GM23338 (cell line): ENCODE measurements around the gene SCML1. TPM values are rescaled to one million over a fixed set of nuclear protein-coding genes. Genes with fewer than 3 reads are reported as not detected.

Experiments
- ATAC-seq: fragments of 200-7000 bp; cut with Tn5 transposase; 3 replicates; pipeline ENCODE4 v1.9.1; 2020
- DNase-seq: peaks from one replicate; pipeline ENCODE4 v3.0.0-alpha.2; 2015; ENCODE audit warnings: low spot score
- H2AFZ ChIP-seq: fragments of 200-600 bp; sonication (generic); 2 replicates; pipeline ENCODE4 v1.8.0; 2016; ENCODE audit warnings: antibody characterized with exemption, mild to moderate bottlenecking, moderate library complexity
- H3F3A ChIP-seq: fragments of 200-600 bp; sonication (generic); replicated peaks from 2 replicates; pipeline ENCODE4 v1.8.0; 2017; ENCODE audit warnings: antibody characterized with exemption, mixed run types, low read depth
- H3K27ac ChIP-seq: fragments of 200-600 bp; sonication (generic); 2 replicates; pipeline ENCODE4 v1.6.1; 2016; ENCODE audit warnings: low read depth
- H3K27me3 ChIP-seq: fragments of 200-600 bp; sonication (generic); 2 replicates; pipeline ENCODE4 v1.8.0; 2016; ENCODE audit warnings: mild to moderate bottlenecking, mixed run types, moderate library complexity; ENCODE audit not compliant: insufficient read depth
- H3K36me3 ChIP-seq: fragments of 200-600 bp; sonication (generic); 2 replicates; pipeline ENCODE4 v1.8.0; 2016; ENCODE audit warnings: mild to moderate bottlenecking; ENCODE audit not compliant: insufficient read depth
- H3K4me1 ChIP-seq: fragments of 200-600 bp; sonication (generic); 2 replicates; pipeline ENCODE4 v1.8.0; 2016; ENCODE audit warnings: mild to moderate bottlenecking, moderate library complexity; ENCODE audit not compliant: insufficient read depth
- H3K4me2 ChIP-seq: fragments of 200-600 bp; sonication (generic); 2 replicates; pipeline ENCODE4 v1.7.1; 2017; ENCODE audit warnings: mixed run types
- H3K4me3 ChIP-seq: fragments of 200-600 bp; sonication (generic); 2 replicates; pipeline ENCODE4 v1.6.1; 2016; ENCODE audit warnings: mixed run types
- H3K79me2 ChIP-seq: fragments of 200-600 bp; sonication (generic); replicated peaks from 2 replicates; pipeline ENCODE4 v1.8.0; 2017; ENCODE audit warnings: mild to moderate bottlenecking; ENCODE audit not compliant: insufficient read depth
- H3K9me2 ChIP-seq: fragments of 200-600 bp; sonication (generic); 2 replicates; pipeline ENCODE4 v1.8.0; 2017; ENCODE audit not compliant: insufficient read depth
- H4K20me1 ChIP-seq: fragments of 200-600 bp; sonication (generic); replicated peaks from 2 replicates; pipeline ENCODE4 v1.8.0; 2017; ENCODE audit warnings: mild to moderate bottlenecking; ENCODE audit not compliant: insufficient read depth
- H3K27ac Mint-ChIP-seq: 2 replicates; pipeline ENCODE4 v1.8.0; 2020; ENCODE audit warnings: inconsistent platforms, mild to moderate bottlenecking, moderate library complexity, mixed read lengths
- H3K27me3 Mint-ChIP-seq: 3 replicates; pipeline ENCODE4 v1.8.0; 2022; ENCODE audit warnings: low read depth, mild to moderate bottlenecking, moderate library complexity, mixed read lengths, inconsistent platforms; ENCODE audit not compliant: insufficient read depth, poor library complexity
- H3K36me3 Mint-ChIP-seq: 3 replicates; pipeline ENCODE4 v1.8.0; 2021; ENCODE audit warnings: low read depth, mild to moderate bottlenecking, inconsistent platforms, moderate library complexity, mixed read lengths
- H3K4me1 Mint-ChIP-seq: 3 replicates; pipeline ENCODE4 v1.8.0; 2020; ENCODE audit warnings: mild to moderate bottlenecking, inconsistent platforms, mixed read lengths
- H3K4me3 Mint-ChIP-seq: 3 replicates; pipeline ENCODE4 v1.8.0; 2021; ENCODE audit warnings: moderate library complexity, mild to moderate bottlenecking, inconsistent platforms, mixed read lengths
- H3K9me3 Mint-ChIP-seq: 3 replicates; pipeline ENCODE4 v1.8.0; 2020; ENCODE audit warnings: moderate library complexity, mild to moderate bottlenecking, inconsistent platforms, mixed read lengths
- CREB1 ChIP-seq: fragments of 250-450 bp; sonication (Bioruptor Pico); IDR thresholded peaks from 2 replicates; pipeline ENCODE4 v1.5.0; 2020; ENCODE audit warnings: low read depth, mild to moderate bottlenecking, moderate library complexity
- EZH2 ChIP-seq: fragments of 200-600 bp; sonication (generic); IDR thresholded peaks from one replicate; pipeline ENCODE4 v1.8.0; 2017; ENCODE audit warnings: antibody characterized with exemption, mild to moderate bottlenecking, low read depth; ENCODE audit not compliant: unreplicated experiment
- EZH2phosphoT487 ChIP-seq: fragments of 200-600 bp; sonication (generic); IDR thresholded peaks from one replicate; pipeline ENCODE4 v1.8.1; 2018; ENCODE audit warnings: antibody characterized with exemption; ENCODE audit not compliant: unreplicated experiment
- JUNB ChIP-seq: IDR thresholded peaks from one replicate; pipeline ENCODE4 v1.6.1; 2016; ENCODE audit warnings: antibody characterized with exemption; ENCODE audit not compliant: unreplicated experiment
- NANOG ChIP-seq: IDR thresholded peaks from 2 replicates; pipeline ENCODE4 v1.6.1; 2016; ENCODE audit warnings: antibody characterized with exemption, borderline replicate concordance
- POLR2AphosphoS5 ChIP-seq: IDR thresholded peaks from 2 replicates; pipeline ENCODE4 v1.6.1; 2016; ENCODE audit warnings: antibody characterized with exemption, low read depth
- STAT1 ChIP-seq: IDR thresholded peaks from one replicate; pipeline ENCODE4 v1.6.1; 2016; ENCODE audit warnings: antibody characterized with exemption; ENCODE audit not compliant: unreplicated experiment
- ZNF114 ChIP-seq: fragments of 250-450 bp; sonication (Bioruptor Pico); IDR thresholded peaks from 2 replicates; pipeline ENCODE4 v1.5.0; 2020; ENCODE audit warnings: mild to moderate bottlenecking, moderate library complexity
- ZNF331 ChIP-seq: fragments of 250-450 bp; sonication (Bioruptor Pico); IDR thresholded peaks from 2 replicates; pipeline ENCODE4 v1.5.0; 2020; ENCODE audit warnings: low read depth, mild to moderate bottlenecking, moderate library complexity
- polyA plus RNA-seq: library from polyadenylated mRNA; unstranded; fragments of >200 nt; fragmentation: Nextera tagmentation; extraction: Ambion mirVana; gene quantifications from 2 replicates; pipeline ENCODE4 v1.2.1, GENCODE V29; 2016
- total RNA-seq: library from RNA; depleted of rRNA; stranded (reverse); fragments of >200 nt; shearing (Covaris generic); gene quantifications from 2 replicates; pipeline ENCODE4 v1.2.3, GENCODE V29; 2014
- TF ChIP-seq, protein P1 (sequence below): IDR thresholded peaks from one replicate; pipeline ENCODE4 v1.6.1; 2018; ENCODE audit warnings: antibody characterized with exemption; ENCODE audit not compliant: unreplicated experiment
- TF ChIP-seq, protein P2 (sequence below), 2 experiments: fragments of 200-600 bp in 1 of 2; sonication (generic) in 1 of 2; conservative IDR thresholded peaks; 2 replicates each; pipeline versions ENCODE4 v1.5.1 to v1.6.1; 2016 to 2017; ENCODE audit warnings: antibody characterized with exemption in 2 of 2, low read depth in 2 of 2, mild to moderate bottlenecking in 2 of 2, moderate library complexity in 1 of 2
- TF ChIP-seq, protein P3 (sequence below): IDR thresholded peaks from 2 replicates; pipeline ENCODE4 v1.6.1; 2016; ENCODE audit warnings: antibody characterized with exemption
- TF ChIP-seq, protein P4 (sequence below): fragments of 250-450 bp; sonication (Bioruptor Pico); IDR thresholded peaks from 2 replicates; pipeline ENCODE4 v1.5.0; 2020; ENCODE audit warnings: mild to moderate bottlenecking, moderate library complexity

Gene SCML1
- total and polyA plus RNA-seq, 2 experiments from 2014 or later = 5.4 to 6.4 TPM

DNA sequence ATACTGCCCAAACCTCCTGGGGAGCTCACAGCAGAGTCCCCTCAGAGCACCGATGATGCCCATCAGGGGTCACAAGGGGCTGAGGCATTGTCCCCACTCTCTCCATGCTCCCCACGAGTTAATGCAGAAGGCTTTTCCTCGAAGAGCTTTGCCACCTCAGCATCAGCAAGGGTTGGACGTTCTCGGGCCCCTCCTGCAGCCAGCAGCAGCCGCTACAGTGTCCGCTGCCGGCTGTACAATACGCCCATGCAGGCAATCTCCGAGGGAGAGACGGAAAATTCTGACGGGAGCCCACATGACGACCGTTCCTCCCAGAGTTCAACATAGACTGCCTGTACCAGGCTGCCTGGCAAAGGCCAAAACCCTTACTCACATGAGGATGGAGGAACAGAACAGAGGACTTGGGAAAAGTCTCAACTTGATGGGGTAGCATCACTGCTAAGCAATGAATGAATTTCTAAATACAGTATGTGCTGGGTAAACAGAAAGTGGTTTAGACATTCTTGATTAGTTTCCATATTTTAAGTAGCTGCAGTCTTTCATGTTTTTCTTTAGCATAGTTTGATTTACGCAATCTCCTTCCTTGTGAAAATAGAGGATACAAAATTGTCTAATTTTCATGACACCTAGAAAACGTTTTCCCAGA is 5.0 kb upstream of the SCML1 start:
- Mint-ChIP-seq H3K4me1 (peaks cover 6% of the 10 kb centered on the region; the same call in 2 of the 3 replicates), H3K9me3 (no peaks in the 10 kb centered on the region), H3K27ac (no peak overlapping the region), H3K4me3 (no peak overlapping the region), H3K36me3 (peaks cover 9% of the 10 kb centered on the region), H3K27me3 (no peaks in the 10 kb centered on the region)
- DNase-seq (no peak), ATAC-seq (no peak)
- no peaks in the 10 kb centered on the region for H3K27me3 ChIP-seq
- no peaks in the 10 kb centered on the region for H3K9me2 ChIP-seq
- no peak overlapping the region for H3K27ac ChIP-seq
- no peak for TF ChIP-seq ZNF331 (CRISPR knock-in tag)
- TF ChIP-seq EZH2phosphoT487 = no peak
- TF ChIP-seq, protein P1, sequence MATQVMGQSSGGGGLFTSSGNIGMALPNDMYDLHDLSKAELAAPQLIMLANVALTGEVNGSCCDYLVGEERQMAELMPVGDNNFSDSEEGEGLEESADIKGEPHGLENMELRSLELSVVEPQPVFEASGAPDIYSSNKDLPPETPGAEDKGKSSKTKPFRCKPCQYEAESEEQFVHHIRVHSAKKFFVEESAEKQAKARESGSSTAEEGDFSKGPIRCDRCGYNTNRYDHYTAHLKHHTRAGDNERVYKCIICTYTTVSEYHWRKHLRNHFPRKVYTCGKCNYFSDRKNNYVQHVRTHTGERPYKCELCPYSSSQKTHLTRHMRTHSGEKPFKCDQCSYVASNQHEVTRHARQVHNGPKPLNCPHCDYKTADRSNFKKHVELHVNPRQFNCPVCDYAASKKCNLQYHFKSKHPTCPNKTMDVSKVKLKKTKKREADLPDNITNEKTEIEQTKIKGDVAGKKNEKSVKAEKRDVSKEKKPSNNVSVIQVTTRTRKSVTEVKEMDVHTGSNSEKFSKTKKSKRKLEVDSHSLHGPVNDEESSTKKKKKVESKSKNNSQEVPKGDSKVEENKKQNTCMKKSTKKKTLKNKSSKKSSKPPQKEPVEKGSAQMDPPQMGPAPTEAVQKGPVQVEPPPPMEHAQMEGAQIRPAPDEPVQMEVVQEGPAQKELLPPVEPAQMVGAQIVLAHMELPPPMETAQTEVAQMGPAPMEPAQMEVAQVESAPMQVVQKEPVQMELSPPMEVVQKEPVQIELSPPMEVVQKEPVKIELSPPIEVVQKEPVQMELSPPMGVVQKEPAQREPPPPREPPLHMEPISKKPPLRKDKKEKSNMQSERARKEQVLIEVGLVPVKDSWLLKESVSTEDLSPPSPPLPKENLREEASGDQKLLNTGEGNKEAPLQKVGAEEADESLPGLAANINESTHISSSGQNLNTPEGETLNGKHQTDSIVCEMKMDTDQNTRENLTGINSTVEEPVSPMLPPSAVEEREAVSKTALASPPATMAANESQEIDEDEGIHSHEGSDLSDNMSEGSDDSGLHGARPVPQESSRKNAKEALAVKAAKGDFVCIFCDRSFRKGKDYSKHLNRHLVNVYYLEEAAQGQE = no peak
- TF ChIP-seq, protein P2, sequence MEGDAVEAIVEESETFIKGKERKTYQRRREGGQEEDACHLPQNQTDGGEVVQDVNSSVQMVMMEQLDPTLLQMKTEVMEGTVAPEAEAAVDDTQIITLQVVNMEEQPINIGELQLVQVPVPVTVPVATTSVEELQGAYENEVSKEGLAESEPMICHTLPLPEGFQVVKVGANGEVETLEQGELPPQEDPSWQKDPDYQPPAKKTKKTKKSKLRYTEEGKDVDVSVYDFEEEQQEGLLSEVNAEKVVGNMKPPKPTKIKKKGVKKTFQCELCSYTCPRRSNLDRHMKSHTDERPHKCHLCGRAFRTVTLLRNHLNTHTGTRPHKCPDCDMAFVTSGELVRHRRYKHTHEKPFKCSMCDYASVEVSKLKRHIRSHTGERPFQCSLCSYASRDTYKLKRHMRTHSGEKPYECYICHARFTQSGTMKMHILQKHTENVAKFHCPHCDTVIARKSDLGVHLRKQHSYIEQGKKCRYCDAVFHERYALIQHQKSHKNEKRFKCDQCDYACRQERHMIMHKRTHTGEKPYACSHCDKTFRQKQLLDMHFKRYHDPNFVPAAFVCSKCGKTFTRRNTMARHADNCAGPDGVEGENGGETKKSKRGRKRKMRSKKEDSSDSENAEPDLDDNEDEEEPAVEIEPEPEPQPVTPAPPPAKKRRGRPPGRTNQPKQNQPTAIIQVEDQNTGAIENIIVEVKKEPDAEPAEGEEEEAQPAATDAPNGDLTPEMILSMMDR (conservative IDR thresholded peaks at IDR 0.05; ENCODE audit: low read depth in 2 of 2) = no peak
- TF ChIP-seq ZNF114 (CRISPR knock-in tag) = no peak
- TF ChIP-seq NANOG = no peak
- TF ChIP-seq, protein P3, sequence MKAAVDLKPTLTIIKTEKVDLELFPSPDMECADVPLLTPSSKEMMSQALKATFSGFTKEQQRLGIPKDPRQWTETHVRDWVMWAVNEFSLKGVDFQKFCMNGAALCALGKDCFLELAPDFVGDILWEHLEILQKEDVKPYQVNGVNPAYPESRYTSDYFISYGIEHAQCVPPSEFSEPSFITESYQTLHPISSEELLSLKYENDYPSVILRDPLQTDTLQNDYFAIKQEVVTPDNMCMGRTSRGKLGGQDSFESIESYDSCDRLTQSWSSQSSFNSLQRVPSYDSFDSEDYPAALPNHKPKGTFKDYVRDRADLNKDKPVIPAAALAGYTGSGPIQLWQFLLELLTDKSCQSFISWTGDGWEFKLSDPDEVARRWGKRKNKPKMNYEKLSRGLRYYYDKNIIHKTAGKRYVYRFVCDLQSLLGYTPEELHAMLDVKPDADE = no peak
- no peak for TF ChIP-seq EZH2
- TF ChIP-seq JUNB = no peak
- TF ChIP-seq CREB1 (CRISPR knock-in tag) = no peak
- no peak for TF ChIP-seq STAT1
- TF ChIP-seq, protein P4, sequence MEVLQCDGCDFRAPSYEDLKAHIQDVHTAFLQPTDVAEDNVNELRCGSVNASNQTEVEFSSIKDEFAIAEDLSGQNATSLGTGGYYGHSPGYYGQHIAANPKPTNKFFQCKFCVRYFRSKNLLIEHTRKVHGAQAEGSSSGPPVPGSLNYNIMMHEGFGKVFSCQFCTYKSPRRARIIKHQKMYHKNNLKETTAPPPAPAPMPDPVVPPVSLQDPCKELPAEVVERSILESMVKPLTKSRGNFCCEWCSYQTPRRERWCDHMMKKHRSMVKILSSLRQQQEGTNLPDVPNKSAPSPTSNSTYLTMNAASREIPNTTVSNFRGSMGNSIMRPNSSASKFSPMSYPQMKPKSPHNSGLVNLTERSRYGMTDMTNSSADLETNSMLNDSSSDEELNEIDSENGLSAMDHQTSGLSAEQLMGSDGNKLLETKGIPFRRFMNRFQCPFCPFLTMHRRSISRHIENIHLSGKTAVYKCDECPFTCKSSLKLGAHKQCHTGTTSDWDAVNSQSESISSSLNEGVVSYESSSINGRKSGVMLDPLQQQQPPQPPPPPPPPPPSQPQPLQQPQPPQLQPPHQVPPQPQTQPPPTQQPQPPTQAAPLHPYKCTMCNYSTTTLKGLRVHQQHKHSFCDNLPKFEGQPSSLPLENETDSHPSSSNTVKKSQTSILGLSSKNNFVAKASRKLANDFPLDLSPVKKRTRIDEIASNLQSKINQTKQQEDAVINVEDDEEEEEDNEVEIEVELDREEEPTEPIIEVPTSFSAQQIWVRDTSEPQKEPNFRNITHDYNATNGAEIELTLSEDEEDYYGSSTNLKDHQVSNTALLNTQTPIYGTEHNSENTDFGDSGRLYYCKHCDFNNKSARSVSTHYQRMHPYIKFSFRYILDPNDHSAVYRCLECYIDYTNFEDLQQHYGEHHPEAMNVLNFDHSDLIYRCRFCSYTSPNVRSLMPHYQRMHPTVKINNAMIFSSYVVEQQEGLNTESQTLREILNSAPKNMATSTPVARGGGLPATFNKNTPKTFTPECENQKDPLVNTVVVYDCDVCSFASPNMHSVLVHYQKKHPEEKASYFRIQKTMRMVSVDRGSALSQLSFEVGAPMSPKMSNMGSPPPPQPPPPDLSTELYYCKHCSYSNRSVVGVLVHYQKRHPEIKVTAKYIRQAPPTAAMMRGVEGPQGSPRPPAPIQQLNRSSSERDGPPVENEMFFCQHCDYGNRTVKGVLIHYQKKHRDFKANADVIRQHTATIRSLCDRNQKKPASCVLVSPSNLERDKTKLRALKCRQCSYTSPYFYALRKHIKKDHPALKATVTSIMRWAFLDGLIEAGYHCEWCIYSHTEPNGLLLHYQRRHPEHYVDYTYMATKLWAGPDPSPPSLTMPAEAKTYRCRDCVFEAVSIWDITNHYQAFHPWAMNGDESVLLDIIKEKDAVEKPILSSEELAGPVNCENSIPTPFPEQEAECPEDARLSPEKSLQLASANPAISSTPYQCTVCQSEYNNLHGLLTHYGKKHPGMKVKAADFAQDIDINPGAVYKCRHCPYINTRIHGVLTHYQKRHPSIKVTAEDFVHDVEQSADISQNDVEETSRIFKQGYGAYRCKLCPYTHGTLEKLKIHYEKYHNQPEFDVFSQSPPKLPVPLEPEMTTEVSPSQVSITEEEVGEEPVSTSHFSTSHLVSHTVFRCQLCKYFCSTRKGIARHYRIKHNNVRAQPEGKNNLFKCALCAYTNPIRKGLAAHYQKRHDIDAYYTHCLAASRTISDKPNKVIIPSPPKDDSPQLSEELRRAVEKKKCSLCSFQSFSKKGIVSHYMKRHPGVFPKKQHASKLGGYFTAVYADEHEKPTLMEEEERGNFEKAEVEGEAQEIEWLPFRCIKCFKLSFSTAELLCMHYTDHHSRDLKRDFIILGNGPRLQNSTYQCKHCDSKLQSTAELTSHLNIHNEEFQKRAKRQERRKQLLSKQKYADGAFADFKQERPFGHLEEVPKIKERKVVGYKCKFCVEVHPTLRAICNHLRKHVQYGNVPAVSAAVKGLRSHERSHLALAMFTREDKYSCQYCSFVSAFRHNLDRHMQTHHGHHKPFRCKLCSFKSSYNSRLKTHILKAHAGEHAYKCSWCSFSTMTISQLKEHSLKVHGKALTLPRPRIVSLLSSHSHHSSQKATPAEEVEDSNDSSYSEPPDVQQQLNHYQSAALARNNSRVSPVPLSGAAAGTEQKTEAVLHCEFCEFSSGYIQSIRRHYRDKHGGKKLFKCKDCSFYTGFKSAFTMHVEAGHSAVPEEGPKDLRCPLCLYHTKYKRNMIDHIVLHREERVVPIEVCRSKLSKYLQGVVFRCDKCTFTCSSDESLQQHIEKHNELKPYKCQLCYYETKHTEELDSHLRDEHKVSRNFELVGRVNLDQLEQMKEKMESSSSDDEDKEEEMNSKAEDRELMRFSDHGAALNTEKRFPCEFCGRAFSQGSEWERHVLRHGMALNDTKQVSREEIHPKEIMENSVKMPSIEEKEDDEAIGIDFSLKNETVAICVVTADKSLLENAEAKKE = no peak
- TF ChIP-seq POLR2AphosphoS5 = no peak
- no peak overlapping the region for H3K4me3 ChIP-seq
- H3K4me2 ChIP-seq = no peak overlapping the region
- no peaks in the 10 kb centered on the region for H3F3A ChIP-seq
- no peaks in the 10 kb centered on the region for H3K79me2 ChIP-seq
- no peaks in the 10 kb centered on the region for H3K4me1 ChIP-seq
- H4K20me1 ChIP-seq = no peaks in the 10 kb centered on the region
- no peak overlapping the region for H2AFZ ChIP-seq
- no peaks in the 10 kb centered on the region for H3K36me3 ChIP-seq
